ENCODE data around the gene SLC1A4. TPM values are rescaled to one million over a fixed set of nuclear protein-coding genes. Genes with fewer than 3 reads are reported as not detected.

Gene SLC1A4
- polyA plus RNA-seq, 1 of the 3 experiments (the other 2 are of a cell fraction): 4.4 TPM

DNA sequence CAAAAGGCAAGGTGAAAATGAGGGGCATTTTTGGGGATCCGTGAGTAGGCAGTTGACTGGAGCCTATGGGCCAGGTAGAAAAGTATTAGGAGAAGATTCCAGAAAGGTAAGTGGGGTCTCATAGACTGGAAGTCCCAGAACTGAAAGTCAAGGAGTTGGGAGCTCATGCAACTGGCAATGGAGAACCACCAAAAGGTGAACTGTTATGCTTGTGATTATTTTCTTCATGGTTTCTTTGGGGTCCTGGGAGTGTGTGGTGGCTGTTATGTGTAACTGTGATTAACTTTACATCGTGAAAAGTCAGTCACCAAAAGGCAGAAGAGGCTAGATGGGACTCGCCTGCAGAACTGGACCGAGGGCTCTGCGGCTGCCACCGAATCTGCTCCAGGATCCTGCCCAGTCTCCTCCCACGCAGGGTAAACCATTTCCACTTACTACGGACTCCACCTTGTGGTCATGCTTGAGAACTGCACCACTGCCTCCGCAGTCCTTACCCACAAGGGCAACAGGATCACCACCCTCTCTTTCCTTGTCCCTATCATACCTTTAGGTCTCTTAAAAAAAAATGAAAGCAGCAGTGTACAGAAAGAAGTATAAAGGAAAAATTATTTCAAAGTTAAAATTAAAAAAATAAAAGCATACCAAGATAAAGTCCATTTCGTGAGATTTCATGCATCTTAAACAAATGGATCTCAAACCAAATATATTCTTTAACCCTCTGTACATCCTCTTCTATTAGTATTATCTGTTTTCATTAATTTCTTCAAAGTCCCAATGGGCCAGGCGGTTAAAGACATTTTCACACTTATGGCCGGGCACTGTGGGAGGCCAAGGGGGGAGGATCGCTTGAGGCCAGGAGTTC is 51.4 kb downstream of the SLC1A4 start:
- CTCF ChIA-PET: interaction anchor here (0.5 to 13.1 kb wide), 19 partner anchors 9 to 710 kb away, joined by 3 to 130 read pairs (median 4); no protein-coding TSS in a partner anchor
- POLR2A ChIA-PET: no interaction called here
- H3K79me2 ChIP-seq (ENCODE audit: insufficient read depth): no peaks in the 10 kb centered on the region

More for the DNA sequence above, 51.4 kb downstream of the SLC1A4 start:
- Histone ChIP-seq H3K9me2 (no peaks in the 10 kb centered on the region), H3K4me3 (ENCODE audit: low read depth in 2 of 2, low read length in 1 of 2) (no peak overlapping the region), H2AFZ (ENCODE audit: low read depth) (no peak overlapping the region), H3K36me3 (replicated peaks in 1 of 2; ENCODE audit: control insufficient read depth in 1 of 2, insufficient read depth in 2 of 2, low read length in 1 of 2) (no peaks in the 10 kb centered on the region), H3K4me2 (peak overlapping the region; percentile 43; the same call in 1 of the 2 replicates), H4K20me1 (ENCODE audit: insufficient read depth) (no peaks in the 10 kb centered on the region), H3F3A (replicated peaks; ENCODE audit: insufficient read depth) (no peaks in the 10 kb centered on the region), H3K9me3 (no peaks in the 10 kb centered on the region), H3K4me1 (ENCODE audit: control insufficient read depth in 1 of 2, insufficient read depth in 2 of 2, low read depth in 1 of 2, low read length in 1 of 2) (no peaks in the 10 kb centered on the region), H3K27ac (ENCODE audit: low read depth in 2 of 2, low read length in 1 of 2) (no peak overlapping the region), H3K9ac (no peak overlapping the region), H3K27me3 (ENCODE audit: insufficient read depth) (no peaks in the 10 kb centered on the region)
- DNase-seq: peak; percentile 79
- no peak for TF ChIP-seq SIN3A (IDR thresholded peaks at IDR 0.05; ENCODE audit: borderline replicate concordance, low read depth, low read length)
- TF ChIP-seq GATA2 (CRISPR knock-in tag; IDR thresholded peaks at IDR 0.05): no peak
- TF ChIP-seq RCOR1 (IDR thresholded peaks at IDR 0.05; ENCODE audit: low read length): no peak
- no peak for TF ChIP-seq FOXM1 (IDR thresholded peaks at IDR 0.05; ENCODE audit: low read depth)
- no peak for TF ChIP-seq PBX3 (IDR thresholded peaks at IDR 0.05)
- TF ChIP-seq ELF1 (IDR thresholded peaks at IDR 0.05): no peak
- no peak for TF ChIP-seq TAF1 (IDR thresholded peaks at IDR 0.05; ENCODE audit: borderline replicate concordance, low read depth, low read length)
- TF ChIP-seq, protein P1, sequence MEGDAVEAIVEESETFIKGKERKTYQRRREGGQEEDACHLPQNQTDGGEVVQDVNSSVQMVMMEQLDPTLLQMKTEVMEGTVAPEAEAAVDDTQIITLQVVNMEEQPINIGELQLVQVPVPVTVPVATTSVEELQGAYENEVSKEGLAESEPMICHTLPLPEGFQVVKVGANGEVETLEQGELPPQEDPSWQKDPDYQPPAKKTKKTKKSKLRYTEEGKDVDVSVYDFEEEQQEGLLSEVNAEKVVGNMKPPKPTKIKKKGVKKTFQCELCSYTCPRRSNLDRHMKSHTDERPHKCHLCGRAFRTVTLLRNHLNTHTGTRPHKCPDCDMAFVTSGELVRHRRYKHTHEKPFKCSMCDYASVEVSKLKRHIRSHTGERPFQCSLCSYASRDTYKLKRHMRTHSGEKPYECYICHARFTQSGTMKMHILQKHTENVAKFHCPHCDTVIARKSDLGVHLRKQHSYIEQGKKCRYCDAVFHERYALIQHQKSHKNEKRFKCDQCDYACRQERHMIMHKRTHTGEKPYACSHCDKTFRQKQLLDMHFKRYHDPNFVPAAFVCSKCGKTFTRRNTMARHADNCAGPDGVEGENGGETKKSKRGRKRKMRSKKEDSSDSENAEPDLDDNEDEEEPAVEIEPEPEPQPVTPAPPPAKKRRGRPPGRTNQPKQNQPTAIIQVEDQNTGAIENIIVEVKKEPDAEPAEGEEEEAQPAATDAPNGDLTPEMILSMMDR (IDR thresholded peaks at IDR 0.05): peak; percentile 88
- TF ChIP-seq, protein P2, sequence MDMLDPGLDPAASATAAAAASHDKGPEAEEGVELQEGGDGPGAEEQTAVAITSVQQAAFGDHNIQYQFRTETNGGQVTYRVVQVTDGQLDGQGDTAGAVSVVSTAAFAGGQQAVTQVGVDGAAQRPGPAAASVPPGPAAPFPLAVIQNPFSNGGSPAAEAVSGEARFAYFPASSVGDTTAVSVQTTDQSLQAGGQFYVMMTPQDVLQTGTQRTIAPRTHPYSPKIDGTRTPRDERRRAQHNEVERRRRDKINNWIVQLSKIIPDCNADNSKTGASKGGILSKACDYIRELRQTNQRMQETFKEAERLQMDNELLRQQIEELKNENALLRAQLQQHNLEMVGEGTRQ (IDR thresholded peaks at IDR 0.05; ENCODE audit: borderline replicate concordance, low read depth, low read length): no peak
- TF ChIP-seq CHD2 (IDR thresholded peaks at IDR 0.05; ENCODE audit: low read length, partially characterized antibody): peak; percentile 37
- no peak for TF ChIP-seq POLR2AphosphoS5 (IDR thresholded peaks at IDR 0.05; ENCODE audit: low read depth, low read length)
- TF ChIP-seq YY1 (IDR thresholded peaks at IDR 0.05; ENCODE audit: low read depth): no peak
- TF ChIP-seq GABPA (IDR thresholded peaks at IDR 0.05; ENCODE audit: low read depth): no peak
- TF ChIP-seq FOSL2 (IDR thresholded peaks at IDR 0.05; ENCODE audit: borderline replicate concordance, low read depth): no peak
- no peak for TF ChIP-seq TEAD4 (IDR thresholded peaks at IDR 0.05; ENCODE audit: borderline replicate concordance, insufficient read depth)
- no peak for TF ChIP-seq NRF1 (IDR thresholded peaks at IDR 0.05; ENCODE audit: low read depth, low read length)
- no peak for TF ChIP-seq JUND (IDR thresholded peaks at IDR 0.05)
- peak; percentile 94 for TF ChIP-seq RAD21 (IDR thresholded peaks at IDR 0.05; ENCODE audit: low read length)
- TF ChIP-seq REST (IDR thresholded peaks at IDR 0.05; ENCODE audit: low read depth, low read length): no peak
- TF ChIP-seq SMC3 (IDR thresholded peaks at IDR 0.05; ENCODE audit: low read depth, low read length): peak; percentile 97
- TF ChIP-seq MXI1 (IDR thresholded peaks at IDR 0.05; ENCODE audit: low read depth, low read length): no peak
- 39% methylated on average over 10 of the region's 13 CpGs for WGBS (ENCODE audit: low lambda C conversion rate)

Data from SK-N-SH (cell line).